Stimulated activated CD4-positive, alpha-beta T cell treated with anti-CD3 and anti-CD28 coated beads, TNF-alpha, amount 100 ng/mL, for 24 hours (primary cell): Measurements from ENCODE around the gene TMEM185A.
"Not testable (repeated sequence)": the region's sequence is repeated elsewhere in the genome, so short reads cannot be mapped to it uniquely, and the experiment has no call there.

ENCODE experiments used
- DNase-seq, 3 experiments: peaks; one replicate each; pipeline ENCODE4 v3.0.0-alpha.2; 2020; ENCODE audit warnings: low read depth in 3 of 3

Gene TMEM185A

DNA sequence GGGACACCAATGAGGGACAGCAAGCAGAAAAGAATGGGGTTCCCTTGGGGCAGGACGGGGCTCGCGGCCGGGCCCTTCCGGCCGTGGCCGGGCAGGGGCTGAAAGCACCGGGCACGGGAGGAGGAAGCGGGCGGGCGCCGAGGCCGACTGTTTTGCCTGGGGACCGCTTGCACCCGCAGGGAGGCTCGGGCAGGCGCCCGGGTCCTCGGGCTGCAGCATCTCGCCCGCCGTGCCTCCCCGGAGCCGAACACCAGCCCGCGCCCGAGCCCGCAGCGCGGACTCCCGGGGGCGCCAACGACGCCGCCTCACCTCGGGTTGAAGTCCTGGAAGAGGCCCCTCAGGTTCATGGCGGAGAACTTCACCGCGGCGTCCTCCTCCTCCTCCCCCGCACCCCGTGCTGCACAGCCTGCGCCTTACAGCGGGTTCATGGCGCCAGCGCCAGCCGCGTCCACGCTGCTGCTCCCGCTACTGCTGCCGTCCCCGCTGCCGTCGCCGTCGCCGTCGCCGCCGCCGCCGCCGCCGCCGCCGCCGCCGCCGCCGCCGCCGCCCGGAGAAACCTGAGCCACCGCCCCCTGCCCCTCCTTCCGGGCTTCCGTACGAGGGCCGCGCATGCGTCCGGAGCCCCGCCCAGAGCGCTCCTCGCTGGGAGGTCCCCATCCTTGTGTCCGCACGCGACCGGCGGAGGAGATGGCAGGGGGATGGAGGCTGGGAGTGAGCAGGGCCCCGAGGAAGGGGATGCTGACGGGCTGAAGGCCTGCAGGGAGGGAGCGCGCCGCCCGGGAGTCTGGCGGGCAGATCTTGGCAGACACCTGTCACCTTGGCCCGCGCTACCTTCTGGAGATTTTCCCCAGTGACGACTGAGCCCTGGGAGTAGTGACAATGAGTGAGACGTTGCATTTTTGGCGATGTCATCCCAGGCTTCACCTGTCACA lies at the start of gene TMEM185A:
Gene TMEM185A, minus strand, starts transcription at position 559 of the 932 bp plus-strand sequence. Its CDS starts 212 bp downstream, at position 347.
- peak; percentile 37 to 73 (median 52) for DNase-seq

DNA sequence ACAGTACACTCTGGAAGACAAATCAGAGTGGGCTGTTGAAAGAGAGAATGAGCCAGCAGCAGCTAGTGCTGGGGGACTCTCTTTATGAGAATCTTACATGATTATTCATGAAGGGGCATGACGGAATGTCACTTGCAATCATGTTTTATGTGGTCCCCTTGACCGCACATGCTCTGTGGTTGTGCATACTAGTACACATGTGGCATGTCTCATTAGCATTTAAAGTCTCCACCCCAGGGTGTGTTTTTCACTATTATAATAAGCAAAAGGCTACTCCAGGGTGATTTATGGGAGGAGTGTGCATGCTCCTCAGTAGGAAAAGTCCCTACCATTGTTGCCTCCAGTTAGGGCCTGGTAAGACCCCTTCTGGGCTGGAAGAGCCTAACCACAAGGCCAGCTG lies 49.6 kb upstream of the TMEM185A start:
- DNase-seq: no peak

GRCh38 chrX:149679164-149679678 lies 47.6 kb upstream of the TMEM185A start:
- not testable (repeated sequence) for DNase-seq

DNA sequence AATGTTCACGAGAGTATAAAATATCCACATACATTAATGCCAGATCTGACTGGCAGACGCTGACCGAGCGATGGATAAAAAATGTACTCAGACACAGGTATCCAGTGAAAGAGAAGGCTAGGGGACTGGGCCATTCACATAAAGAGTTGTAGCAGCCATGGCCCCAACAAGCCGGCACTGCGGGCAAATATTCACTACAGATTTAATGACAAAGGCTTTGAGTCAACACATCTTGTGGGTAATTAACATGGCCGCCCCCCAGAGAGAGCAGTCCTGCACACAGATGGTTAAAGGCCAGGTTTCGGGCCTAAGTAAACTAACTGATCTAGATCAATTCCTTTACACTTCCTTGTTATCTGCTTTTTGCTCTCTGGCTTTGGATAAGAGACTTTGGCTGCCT lies 44.0 kb upstream of the TMEM185A start:
- not testable (repeated sequence) for DNase-seq

DNA sequence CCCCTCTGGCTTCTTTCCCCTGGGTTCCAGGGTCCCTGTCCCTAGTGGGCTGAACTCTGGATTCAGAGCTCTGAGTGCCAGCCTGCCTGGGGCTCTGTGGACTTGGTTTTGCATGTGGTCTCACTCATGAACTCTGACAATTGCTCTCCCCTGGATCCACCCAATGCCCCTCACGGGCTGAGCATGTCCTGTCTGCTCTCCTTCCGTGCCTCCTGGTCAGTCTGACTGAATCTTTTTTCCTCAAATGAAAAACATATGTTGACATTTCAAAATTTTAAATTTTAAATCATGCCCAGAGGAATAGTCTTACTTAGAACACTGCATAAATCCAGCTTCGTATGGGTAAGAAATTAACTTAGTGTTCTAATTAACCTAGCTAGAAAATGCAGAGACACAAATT lies 43.5 kb upstream of the TMEM185A start:
- DNase-seq: not testable (repeated sequence)

- not testable (repeated sequence) for DNase-seq
Measured at GRCh38 chrX:149660613-149661012, 29.0 kb upstream of the TMEM185A start.

GRCh38 chrX:149656260-149656884 lies 24.8 kb upstream of the TMEM185A start:
- DNase-seq: not testable (repeated sequence)

DNA sequence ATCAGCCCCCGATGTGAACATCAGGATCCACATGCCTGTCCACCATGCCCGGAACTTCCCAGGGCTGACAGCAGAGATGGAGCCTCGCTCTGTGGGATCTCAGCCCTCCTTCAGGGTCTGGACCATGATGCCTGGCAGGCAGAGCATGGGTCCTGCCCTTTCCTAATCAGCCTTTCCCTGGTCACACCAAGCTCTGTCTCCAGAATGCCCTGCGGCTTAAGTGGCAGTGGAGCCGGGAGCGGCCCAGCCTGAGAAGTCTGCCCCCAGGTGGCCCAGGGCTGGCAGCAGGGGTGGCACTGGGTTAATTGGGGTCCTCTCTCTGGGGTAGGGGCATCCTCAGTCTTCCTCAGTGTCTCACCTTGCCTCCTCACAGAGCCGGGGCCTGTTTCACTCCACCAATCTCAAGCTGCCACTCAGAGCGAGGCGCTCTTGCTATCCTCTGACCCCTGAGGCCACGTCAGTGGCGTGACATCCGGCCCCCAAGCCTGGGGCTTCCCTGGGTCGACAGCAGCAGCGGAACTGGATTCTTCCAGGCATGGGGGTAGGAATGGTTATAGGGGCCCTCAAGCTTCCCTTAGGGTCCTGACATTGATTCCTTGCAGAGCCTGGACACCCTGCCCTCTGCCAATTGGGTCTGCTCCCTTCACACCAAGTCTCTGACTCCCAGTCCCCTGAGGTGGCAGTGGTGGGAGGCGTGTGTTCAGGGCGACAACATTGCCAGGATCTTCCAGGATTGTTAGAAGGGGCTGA lies 20.8 kb upstream of the TMEM185A start:
- no peak for DNase-seq

DNA sequence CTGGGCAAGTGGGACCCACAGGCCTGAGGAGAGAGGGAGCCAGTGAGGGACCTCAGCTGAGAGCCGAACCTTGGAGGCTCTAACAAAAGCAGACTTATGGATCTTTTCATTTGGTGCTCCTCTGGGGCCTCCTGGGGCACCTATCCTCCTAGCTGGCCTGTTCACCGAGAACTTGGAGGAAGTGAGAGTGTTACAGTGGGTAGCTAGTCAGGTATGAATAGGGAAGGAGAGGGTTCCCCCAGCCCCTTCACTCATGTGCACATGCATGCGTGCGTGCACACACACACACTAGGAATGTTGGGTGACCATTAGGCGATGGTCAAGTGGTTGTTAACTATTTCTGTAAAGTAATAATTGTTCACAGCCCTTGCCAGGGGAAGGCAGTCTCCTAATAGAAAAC lies 18.6 kb upstream of the TMEM185A start:
- no peak for DNase-seq

GRCh38 chrX:149648932-149649331 lies 17.3 kb upstream of the TMEM185A start:
- no peak for DNase-seq

DNA sequence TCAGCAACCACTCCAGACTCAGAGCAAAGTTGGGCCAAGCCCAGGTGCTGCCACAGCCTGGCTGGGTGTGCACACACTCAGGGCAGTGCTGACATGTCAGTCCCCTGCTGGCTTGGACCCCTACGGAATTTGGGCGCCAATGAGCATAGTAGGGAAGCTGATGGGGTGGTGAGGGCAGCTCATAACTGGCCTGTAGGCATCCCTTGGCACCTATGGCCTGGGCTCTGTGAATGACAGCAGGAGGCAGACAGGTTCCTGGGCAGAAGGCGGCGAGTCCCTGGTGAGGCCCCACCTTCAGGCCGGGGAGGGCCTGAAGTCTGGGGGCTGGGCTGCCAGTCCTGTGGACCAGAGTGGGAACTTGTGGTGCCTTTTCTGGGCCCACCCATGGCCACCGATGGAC lies 15.9 kb upstream of the TMEM185A start:
- no peak for DNase-seq

DNA sequence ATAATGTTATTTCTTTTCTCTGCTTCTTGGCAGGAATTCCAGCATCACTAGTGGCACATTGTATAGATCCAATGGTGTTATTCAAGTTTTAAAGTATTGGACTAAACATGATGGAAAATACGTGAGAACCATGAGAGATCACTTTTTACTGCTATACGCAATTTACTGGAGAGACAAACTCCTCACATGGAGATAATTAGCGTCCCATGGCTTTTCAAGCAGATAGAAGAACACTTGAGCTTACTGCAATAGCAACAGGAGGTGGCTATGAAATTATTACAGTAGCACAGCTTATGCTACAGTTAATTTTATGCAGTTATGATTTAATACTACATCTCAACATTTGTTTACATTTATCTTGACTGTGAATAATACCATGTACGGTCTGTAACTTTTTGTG lies 11.9 kb upstream of the TMEM185A start:
- DNase-seq: no peak

DNA sequence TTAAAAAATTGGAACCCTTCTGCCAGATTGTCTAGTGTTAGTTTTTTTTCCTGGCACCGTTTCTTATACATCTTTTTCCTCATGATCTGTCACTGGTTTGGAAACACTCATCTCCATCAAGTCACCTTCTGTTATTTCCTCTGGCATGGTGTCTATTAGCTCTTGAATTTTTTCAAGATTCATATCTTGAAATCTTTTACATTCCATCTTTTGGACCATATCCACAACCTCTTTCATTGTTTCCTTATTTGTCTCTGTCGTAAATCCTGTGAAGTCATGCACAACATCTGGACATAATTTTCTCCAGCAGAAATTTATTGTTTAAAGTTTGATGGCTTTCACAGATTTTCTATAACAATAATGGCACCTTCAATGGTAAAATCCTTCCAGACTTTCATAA lies 10.2 kb upstream of the TMEM185A start:
- DNase-seq: no peak

GRCh38 chrX:149641432-149641831 lies 9.8 kb upstream of the TMEM185A start:
- no peak for DNase-seq

GRCh38 chrX:149639568-149639967 lies 8.0 kb upstream of the TMEM185A start:
- DNase-seq: no peak

- no peak for DNase-seq
Measured at GRCh38 chrX:149638860-149639259, 7.3 kb upstream of the TMEM185A start.

DNA sequence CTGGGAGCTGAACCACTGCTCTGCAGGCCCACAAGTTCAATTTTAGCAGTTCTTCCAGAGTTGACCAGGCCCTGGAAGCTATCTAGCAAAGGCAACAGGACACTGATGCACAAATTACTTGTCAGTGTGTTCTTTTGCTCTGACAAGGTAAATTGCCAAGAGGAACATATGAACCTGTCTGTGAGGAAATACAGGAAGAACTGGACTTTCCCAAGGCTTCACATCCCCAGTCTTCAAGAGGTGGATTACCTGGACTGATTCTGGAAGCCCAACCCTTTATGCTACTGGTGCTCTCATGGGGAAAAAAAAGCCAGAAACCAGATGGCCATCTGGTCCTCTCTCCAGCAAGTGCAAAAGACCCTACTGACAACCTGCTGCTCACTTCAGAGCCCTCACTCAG lies 1.9 kb upstream of the TMEM185A start:
- no peak for DNase-seq

DNA sequence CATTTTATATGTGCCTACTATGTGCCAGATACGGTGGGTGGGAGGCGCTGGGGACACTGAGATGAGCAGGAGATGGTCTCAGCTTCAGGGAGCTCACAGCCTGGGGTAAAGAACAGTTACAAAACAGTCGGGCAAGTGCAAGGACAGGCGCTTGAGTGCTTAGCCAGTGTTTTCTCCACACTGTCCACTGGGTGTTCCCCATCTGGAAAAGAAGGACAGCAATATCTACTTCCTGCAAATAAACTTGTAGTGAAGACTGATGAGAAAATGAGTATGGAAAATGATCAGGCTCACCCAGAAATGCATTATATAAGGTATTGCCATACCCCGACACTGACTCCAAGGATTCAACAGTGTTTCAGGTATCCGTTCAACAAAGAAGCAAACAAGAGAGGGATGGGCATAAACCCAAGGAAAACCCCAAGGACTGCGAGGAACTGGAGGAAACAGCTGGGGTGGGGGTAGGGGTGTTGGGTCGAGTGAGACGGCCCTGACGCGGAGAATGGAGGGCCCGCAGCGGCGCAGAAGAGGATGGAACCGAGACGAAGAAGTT lies 835 bp downstream of the TMEM185A start:
- DNase-seq: no peak

GRCh38 chrX:149629730-149630387 lies 1.7 kb downstream of the TMEM185A start:
- no peak for DNase-seq

DNA sequence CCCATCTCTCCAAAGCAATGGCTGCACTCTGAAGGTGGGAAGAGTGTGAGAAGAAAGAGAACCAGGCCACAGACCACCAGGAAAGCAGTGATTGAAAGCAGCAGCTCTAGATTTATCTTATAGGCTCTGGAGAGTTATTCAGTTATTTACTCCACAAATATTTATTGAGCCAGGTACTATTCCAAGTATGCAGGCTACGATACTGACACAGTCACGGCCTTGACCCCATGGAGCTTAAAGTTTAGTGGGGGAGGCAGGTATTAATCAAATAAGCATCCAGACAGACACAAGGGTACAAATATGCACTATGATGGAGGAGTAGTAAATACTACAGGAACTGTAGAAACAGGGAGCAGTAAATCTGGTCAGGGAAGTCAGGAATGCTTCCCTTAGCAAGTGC lies 2.8 kb downstream of the TMEM185A start:
- no peak for DNase-seq

GRCh38 chrX:149628280-149628679 lies 3.3 kb downstream of the TMEM185A start:
- DNase-seq: no peak
